ENCODE measurements around the gene CTDSPL.
"Not testable (repeated sequence)": the region's sequence is repeated elsewhere in the genome, so short reads cannot be mapped to it uniquely, and the experiment has no call there.

Gene CTDSPL

GRCh38 chr3:37861620-37862041, at the start of gene CTDSPL:
Gene CTDSPL, plus strand, starts transcription at chr3:37861880. Its CDS starts 320 bp downstream, at chr3:37862200.
- DNase-seq: peak; percentile 50

- DNase-seq: no peak
These were observed 49.2 kb upstream of the CTDSPL start for GRCh38 chr3:37812499-37812896.

GRCh38 chr3:37813403-37813802, 48.3 kb upstream of the CTDSPL start:
- DNase-seq: peak; percentile 26

GRCh38 chr3:37814547-37814946, 47.1 kb upstream of the CTDSPL start:
- peak; percentile 59 for DNase-seq

GRCh38 chr3:37815156-37815555, 46.5 kb upstream of the CTDSPL start:
- not testable (repeated sequence) for DNase-seq

GRCh38 chr3:37816271-37816670, 45.4 kb upstream of the CTDSPL start:
- DNase-seq: no peak

GRCh38 chr3:37819591-37819990, 42.1 kb upstream of the CTDSPL start:
- DNase-seq: no peak

GRCh38 chr3:37820286-37820685, 41.4 kb upstream of the CTDSPL start:
- DNase-seq: no peak

- DNase-seq: no peak
These were observed 38.5 kb upstream of the CTDSPL start for GRCh38 chr3:37823189-37823588.

GRCh38 chr3:37824090-37824953, 37.4 kb upstream of the CTDSPL start:
- DNase-seq: no peak

- DNase-seq: no peak
These were observed 36.7 kb upstream of the CTDSPL start for GRCh38 chr3:37824954-37825328.

- no peak for DNase-seq
These were observed 35.8 kb upstream of the CTDSPL start for GRCh38 chr3:37825744-37826400.

GRCh38 chr3:37826502-37826901, 35.2 kb upstream of the CTDSPL start:
- no peak for DNase-seq

GRCh38 chr3:37826933-37827332, 34.7 kb upstream of the CTDSPL start:
- DNase-seq: no peak

- no peak for DNase-seq
These were observed 29.2 kb upstream of the CTDSPL start for GRCh38 chr3:37832480-37832879.

GRCh38 chr3:37833302-37834186, 28.1 kb upstream of the CTDSPL start:
- peak; percentile 47 for DNase-seq

- no peak for DNase-seq
These were observed 25.1 kb upstream of the CTDSPL start for GRCh38 chr3:37836589-37836988.

GRCh38 chr3:37847689-37848088, 14.0 kb upstream of the CTDSPL start:
- peak; percentile 73 for DNase-seq

GRCh38 chr3:37849146-37849923, 12.3 kb upstream of the CTDSPL start:
- DNase-seq: no peak

GRCh38 chr3:37852097-37852496, 9.6 kb upstream of the CTDSPL start:
- no peak for DNase-seq

- DNase-seq: no peak
These were observed 8.9 kb upstream of the CTDSPL start for GRCh38 chr3:37852771-37853170.

- no peak for DNase-seq
These were observed 7.8 kb upstream of the CTDSPL start for GRCh38 chr3:37853691-37854413.
